ENCODE data around the gene VOPP1. TPM values are rescaled to one million over a fixed set of nuclear protein-coding genes. Genes with fewer than 3 reads are reported as not detected.
A peak's percentile ranks its signal among the peaks of the same experiment; 100 is the strongest.

The VOPP1 gene
- total and polyA plus RNA-seq, 9 of the 15 experiments (the other 6 are each of a cell fraction or from before 2014, with no cell fraction given), result 8.2 to 45.8 (median 31.2) TPM

- Histone ChIP-seq H3K4me1 (replicated peaks in 1 of 2; ENCODE audit: control insufficient read depth in 2 of 2, insufficient read depth in 2 of 2, low read length in 2 of 2) (no peaks in the 10 kb centered on the region), H3K4me2 (ENCODE audit: insufficient read depth, low read length) (no peak overlapping the region), H3K9me3 (replicated peaks; ENCODE audit: control insufficient read depth, insufficient read depth, low read depth, low read length) (no peaks in the 10 kb centered on the region), H3K79me2 (ENCODE audit: control insufficient read depth, insufficient read depth, low read length) (no peaks in the 10 kb centered on the region), H4K20me1 (replicated peaks; ENCODE audit: control insufficient read depth, insufficient read depth, low read length) (0 out of 2 replicates have a peak, but pooled peaks cover 6% of the 10 kb centered on the region), H3K9me1 (ENCODE audit: control insufficient read depth, insufficient read depth, low read length) (no peaks in the 10 kb centered on the region), H2AFZ (ENCODE audit: low read depth, low read length) (no peak overlapping the region), H3K9ac (ENCODE audit: insufficient read depth in 1 of 2, low read depth in 2 of 2, low read length in 2 of 2) (no peak overlapping the region), H3K4me3 (no peak overlapping the region), H3K36me3 (ENCODE audit: control insufficient read depth, insufficient read depth, low read length) (no peaks in the 10 kb centered on the region), H3K27ac (ENCODE audit: extremely low read depth, low read depth, low read length) (no peak overlapping the region), H3K27me3 (ENCODE audit: control insufficient read depth in 2 of 2, insufficient read depth in 2 of 2, low read length in 2 of 2) (peaks cover 12 to 47% of the 10 kb centered on the region in 2 experiments; a peak in 4 of 5 replicates)
- CTCF ChIA-PET (ENCODE audit: low intra/inter-chr PET ratio), result interaction anchor here (0.6 kb wide), 1 partner anchor 61 kb away, joined by 3 read pairs; no protein-coding TSS in a partner anchor
- no peak for FAIRE-seq
- POLR2A ChIA-PET, result no interaction called here
- ATAC-seq, result no peak
- in situ Hi-C loops (cut with MboI) (loop anchor here (10.0 kb wide), 1 partner anchor 154 kb away; no protein-coding TSS in a partner anchor), intact Hi-C loops (cut with micrococcal nuclease) (no loop called here)
- no TSS peak for BruUV-seq (replicated peaks)
- 3% methylated on average over 5 of the region's 5 CpGs for WGBS (ENCODE audit: insufficient coverage, low coverage, missing lambda C conversion rate)
- DNase-seq (ENCODE audit: extremely low read depth in 1 of 4, low spot score in 3 of 4), result no peak
- TF ChIP-seq CTBP1 (IDR thresholded peaks at IDR 0.05; ENCODE audit: borderline replicate concordance) (no peak), NELFE (IDR thresholded peaks at IDR 0.05; ENCODE audit: insufficient read depth, insufficient read length) (no peak), ZNF316 (IDR thresholded peaks at IDR 0.05) (peak; percentile 31; the same call in 1 of the 2 replicates), ZZZ3 (IDR thresholded peaks at IDR 0.05) (no peak), MLX (CRISPR knock-in tag; conservative IDR thresholded peaks at IDR 0.05) (no peak)
- TF ChIP-seq, protein P1, sequence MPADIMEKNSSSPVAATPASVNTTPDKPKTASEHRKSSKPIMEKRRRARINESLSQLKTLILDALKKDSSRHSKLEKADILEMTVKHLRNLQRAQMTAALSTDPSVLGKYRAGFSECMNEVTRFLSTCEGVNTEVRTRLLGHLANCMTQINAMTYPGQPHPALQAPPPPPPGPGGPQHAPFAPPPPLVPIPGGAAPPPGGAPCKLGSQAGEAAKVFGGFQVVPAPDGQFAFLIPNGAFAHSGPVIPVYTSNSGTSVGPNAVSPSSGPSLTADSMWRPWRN (IDR thresholded peaks at IDR 0.05; ENCODE audit: low read depth), result no peak
Measured at GRCh38 chr7:55441002-55441401, 131.3 kb downstream of the VOPP1 start.
